GM19043 (cell line): Measurements from ENCODE around the gene CREG1.
"Not testable (repeated sequence)": the region's sequence is repeated elsewhere in the genome, so short reads cannot be mapped to it uniquely, and the experiment has no call there.

ENCODE experiments used
- ATAC-seq: cut with Tn5 transposase; IDR thresholded peaks from one replicate; pipeline ENCODE4 v1.9.1; 2021; ENCODE audit warnings: low read depth; ENCODE audit not compliant: unreplicated experiment

Gene CREG1

GRCh38 chr1:167553136-167554027 is at the start of gene CREG1:
TSS of gene CREG1 (minus strand) at chr1:167553762.
- peak; percentile 97 for ATAC-seq

- no peak for ATAC-seq
These were observed 49.3 kb upstream of the CREG1 start for GRCh38 chr1:167602840-167603239.

GRCh38 chr1:167601442-167602383 is 48.2 kb upstream of the CREG1 start:
- ATAC-seq, result no peak

GRCh38 chr1:167599957-167600581 is 46.5 kb upstream of the CREG1 start:
- ATAC-seq, result peak; percentile 64

GRCh38 chr1:167594822-167595221 is 41.3 kb upstream of the CREG1 start:
- ATAC-seq, result no peak

GRCh38 chr1:167593860-167594259 is 40.3 kb upstream of the CREG1 start:
- ATAC-seq, result no peak

- no peak for ATAC-seq
These were observed 38.9 kb upstream of the CREG1 start for GRCh38 chr1:167592475-167592874.

- no peak for ATAC-seq
These were observed 34.8 kb upstream of the CREG1 start for GRCh38 chr1:167588361-167588760.

- ATAC-seq, result no peak
These were observed 34.3 kb upstream of the CREG1 start for GRCh38 chr1:167587872-167588271.

GRCh38 chr1:167587342-167587741 is 33.8 kb upstream of the CREG1 start:
- ATAC-seq, result no peak

GRCh38 chr1:167584581-167584980 is 31.0 kb upstream of the CREG1 start:
- no peak for ATAC-seq

GRCh38 chr1:167582722-167583121 is 29.2 kb upstream of the CREG1 start:
- no peak for ATAC-seq

- ATAC-seq, result no peak
These were observed 28.5 kb upstream of the CREG1 start for GRCh38 chr1:167582064-167582463.

- ATAC-seq, result no peak
These were observed 26.4 kb upstream of the CREG1 start for GRCh38 chr1:167579986-167580385.

- ATAC-seq, result no peak
These were observed 25.5 kb upstream of the CREG1 start for GRCh38 chr1:167578939-167579521.

- ATAC-seq, result no peak
These were observed 22.1 kb upstream of the CREG1 start for GRCh38 chr1:167575649-167576048.

- ATAC-seq, result no peak
These were observed 19.5 kb upstream of the CREG1 start for GRCh38 chr1:167573035-167573434.

- ATAC-seq, result not testable (repeated sequence)
These were observed 17.1 kb upstream of the CREG1 start for GRCh38 chr1:167570712-167571111.

GRCh38 chr1:167567663-167568062 is 14.1 kb upstream of the CREG1 start:
- no peak for ATAC-seq

- no peak for ATAC-seq
These were observed 13.2 kb upstream of the CREG1 start for GRCh38 chr1:167566766-167567165.
